KMS-11 (cell line): ENCODE measurements around the gene TET3.

ENCODE experiments used
- H2AFZ ChIP-seq: fragments of 200-600 bp; sonication (generic); 2 replicates; pipeline ENCODE4 v1.6.1; 2016; ENCODE audit warnings: antibody characterized with exemption, mixed run types, low read depth
- H3K27ac ChIP-seq: fragments of 200-600 bp; sonication (generic); 2 replicates; pipeline ENCODE4 v1.6.1; 2016; ENCODE audit warnings: mild to moderate bottlenecking, mixed run types
- H3K27me3 ChIP-seq: fragments of 200-600 bp; sonication (generic); 2 replicates; pipeline ENCODE4 v1.6.1; 2017; ENCODE audit warnings: mild to moderate bottlenecking, low read depth, mixed run types, moderate library complexity; ENCODE audit not compliant: insufficient read depth
- H3K36me3 ChIP-seq: fragments of 200-600 bp; sonication (generic); 2 replicates; pipeline ENCODE4 v1.6.1; 2017; ENCODE audit warnings: mild to moderate bottlenecking, mixed run types; ENCODE audit not compliant: insufficient read depth
- H3K4me1 ChIP-seq: fragments of 200-600 bp; sonication (generic); 2 replicates; pipeline ENCODE4 v1.6.1; 2016; ENCODE audit warnings: mild to moderate bottlenecking, low read depth, mixed run types; ENCODE audit not compliant: poor library complexity, severe bottlenecking
- H3K4me2 ChIP-seq: fragments of 200-600 bp; sonication (generic); 2 replicates; pipeline ENCODE4 v1.7.0; 2016; ENCODE audit warnings: mild to moderate bottlenecking, mixed run types
- H3K4me3 ChIP-seq: fragments of 200-600 bp; sonication (generic); IDR thresholded peaks from 2 replicates; pipeline ENCODE4 v1.6.1; 2017; ENCODE audit warnings: low read depth, low read length, mixed read lengths; ENCODE audit not compliant: insufficient read depth
- H3K79me2 ChIP-seq: fragments of 200-600 bp; sonication (generic); 2 replicates; pipeline ENCODE4 v1.6.1; 2016; ENCODE audit warnings: low read depth, mixed run types; ENCODE audit not compliant: insufficient read depth
- H3K9ac ChIP-seq: fragments of 200-600 bp; sonication (generic); 2 replicates; pipeline ENCODE4 v1.6.1; 2016; ENCODE audit warnings: mild to moderate bottlenecking, mixed run types
- H4K20me1 ChIP-seq: fragments of 200-600 bp; sonication (generic); 2 replicates; pipeline ENCODE4 v1.6.1; 2016; ENCODE audit warnings: mild to moderate bottlenecking, mixed run types; ENCODE audit not compliant: insufficient read depth
- CTCF ChIP-seq: fragments of 200-600 bp; sonication (generic); conservative IDR thresholded peaks from 2 replicates; pipeline ENCODE4 v1.6.1; 2017; ENCODE audit warnings: low read depth, mild to moderate bottlenecking, antibody characterized with exemption, low read length, moderate library complexity, mixed read lengths

TET3 gene

GRCh38 chr2:74029714-74030397, 45.1 kb downstream of the TET3 start:
- no peak overlapping the region for H3K4me2 ChIP-seq

GRCh38 chr2:74031221-74031620, 46.5 kb downstream of the TET3 start:
- TF ChIP-seq CTCF, result no peak
- no peak overlapping the region for H3K9ac ChIP-seq
- H3K36me3 ChIP-seq, result no peaks in the 10 kb centered on the region
- peaks cover 45% of the 10 kb centered on the region for H3K4me1 ChIP-seq
- no peaks in the 10 kb centered on the region for H3K27me3 ChIP-seq
- no peak overlapping the region for H2AFZ ChIP-seq
- H3K4me3 ChIP-seq, result no peak overlapping the region
- 0 out of 2 replicates have a peak, but pooled peaks cover 5% of the 10 kb centered on the region for H4K20me1 ChIP-seq
- peaks cover 75% of the 10 kb centered on the region for H3K79me2 ChIP-seq
- H3K4me2 ChIP-seq, result peak overlapping the region; percentile 70
- H3K27ac ChIP-seq, result peak overlapping the region; percentile 56; the same call in 1 of the 2 replicates

More at GRCh38 chr2:74029714-74030397, 45.1 kb downstream of the TET3 start:
- no peak overlapping the region for H2AFZ ChIP-seq
- no peak overlapping the region for H3K27ac ChIP-seq
- H3K27me3 ChIP-seq, result no peaks in the 10 kb centered on the region
- no peak overlapping the region for H3K4me3 ChIP-seq
- peaks cover 41% of the 10 kb centered on the region for H3K4me1 ChIP-seq
- no peak for TF ChIP-seq CTCF
- H3K9ac ChIP-seq, result no peak overlapping the region
- H3K36me3 ChIP-seq, result no peaks in the 10 kb centered on the region
- peaks cover 65% of the 10 kb centered on the region for H3K79me2 ChIP-seq
- 0 out of 2 replicates have a peak, but pooled peaks cover 5% of the 10 kb centered on the region for H4K20me1 ChIP-seq

GRCh38 chr2:74031959-74032287, 47.2 kb downstream of the TET3 start:
- peak overlapping the region; percentile 70 for H3K4me3 ChIP-seq
- peaks cover 52% of the 10 kb centered on the region for H3K4me1 ChIP-seq

GRCh38 chr2:74033375-74033774, 48.7 kb downstream of the TET3 start:
- peaks cover 6% of the 10 kb centered on the region; the same call in 1 of the 2 replicates for H4K20me1 ChIP-seq
- no peak for TF ChIP-seq CTCF
- no peak overlapping the region for H3K9ac ChIP-seq
- H3K4me3 ChIP-seq, result no peak overlapping the region
- H3K27me3 ChIP-seq, result no peaks in the 10 kb centered on the region
- H3K27ac ChIP-seq, result peak overlapping the region; percentile 56
- no peak overlapping the region for H2AFZ ChIP-seq
- H3K4me1 ChIP-seq, result peaks cover 62% of the 10 kb centered on the region
- no peaks in the 10 kb centered on the region for H3K36me3 ChIP-seq
- peak overlapping the region; percentile 70 for H3K4me2 ChIP-seq
- peaks cover 84% of the 10 kb centered on the region for H3K79me2 ChIP-seq

More at GRCh38 chr2:74031959-74032287, 47.2 kb downstream of the TET3 start:
- Histone ChIP-seq H3K27me3 (no peaks in the 10 kb centered on the region), H3K79me2 (peaks cover 76% of the 10 kb centered on the region), H4K20me1 (0 out of 2 replicates have a peak, but pooled peaks cover 5% of the 10 kb centered on the region), H3K9ac (peak overlapping the region; percentile 15; the same call in 1 of the 2 replicates), H2AFZ (no peak overlapping the region), H3K36me3 (no peaks in the 10 kb centered on the region), H3K4me2 (peak overlapping the region; percentile 70), H3K27ac (peak overlapping the region; percentile 56; the same call in 1 of the 2 replicates)
- TF ChIP-seq CTCF, result no peak
